SU-DHL-6 (cell line): Measurements from ENCODE around the gene PLXDC1.

Experiments
- EZH2phosphoT487 ChIP-seq: fragments of 200-600 bp; sonication (generic), shearing (Covaris generic); conservative IDR thresholded peaks from 2 replicates; pipeline ENCODE4 v1.6.1; 2018; ENCODE audit warnings: mild to moderate bottlenecking, antibody characterized with exemption, low read length, moderate library complexity, mixed read lengths
- TF ChIP-seq, protein P1 (sequence below): fragments of 200-600 bp; sonication (generic); IDR thresholded peaks from one replicate; pipeline ENCODE4 v1.5.1; 2017; ENCODE audit warnings: antibody characterized with exemption, mild to moderate bottlenecking, low read length, moderate library complexity; ENCODE audit not compliant: insufficient read depth, poor library complexity, severe bottlenecking

DNA sequence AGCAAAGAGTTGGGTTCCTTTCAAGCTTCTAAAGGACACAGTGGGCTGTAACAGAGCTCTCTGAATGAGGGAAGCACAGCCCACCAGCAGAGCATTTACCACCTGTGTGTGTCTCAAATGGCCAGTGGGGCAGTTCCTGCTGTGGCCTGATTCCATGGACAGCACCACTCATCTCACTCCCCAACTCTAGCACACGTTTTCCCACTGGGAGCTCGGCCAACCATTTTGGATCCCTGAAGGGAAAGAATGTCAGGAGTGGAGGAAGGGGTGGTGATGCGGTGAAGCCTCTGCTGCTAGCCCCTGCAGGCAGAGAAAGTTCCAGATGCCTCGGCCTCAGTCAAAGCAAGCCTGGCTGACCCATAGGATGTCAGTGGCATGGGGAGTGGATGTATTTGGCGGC lies 86.6 kb downstream of the PLXDC1 start:
- TF ChIP-seq, protein P1, sequence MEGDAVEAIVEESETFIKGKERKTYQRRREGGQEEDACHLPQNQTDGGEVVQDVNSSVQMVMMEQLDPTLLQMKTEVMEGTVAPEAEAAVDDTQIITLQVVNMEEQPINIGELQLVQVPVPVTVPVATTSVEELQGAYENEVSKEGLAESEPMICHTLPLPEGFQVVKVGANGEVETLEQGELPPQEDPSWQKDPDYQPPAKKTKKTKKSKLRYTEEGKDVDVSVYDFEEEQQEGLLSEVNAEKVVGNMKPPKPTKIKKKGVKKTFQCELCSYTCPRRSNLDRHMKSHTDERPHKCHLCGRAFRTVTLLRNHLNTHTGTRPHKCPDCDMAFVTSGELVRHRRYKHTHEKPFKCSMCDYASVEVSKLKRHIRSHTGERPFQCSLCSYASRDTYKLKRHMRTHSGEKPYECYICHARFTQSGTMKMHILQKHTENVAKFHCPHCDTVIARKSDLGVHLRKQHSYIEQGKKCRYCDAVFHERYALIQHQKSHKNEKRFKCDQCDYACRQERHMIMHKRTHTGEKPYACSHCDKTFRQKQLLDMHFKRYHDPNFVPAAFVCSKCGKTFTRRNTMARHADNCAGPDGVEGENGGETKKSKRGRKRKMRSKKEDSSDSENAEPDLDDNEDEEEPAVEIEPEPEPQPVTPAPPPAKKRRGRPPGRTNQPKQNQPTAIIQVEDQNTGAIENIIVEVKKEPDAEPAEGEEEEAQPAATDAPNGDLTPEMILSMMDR = no peak
- no peak for TF ChIP-seq EZH2phosphoT487
